Neuronal stem cell (in vitro differentiated cells): ENCODE results near the gene PIM2.
A peak's percentile ranks its signal among the peaks of the same experiment; 100 is the strongest.

Experiments
- DNase-seq: peaks from one replicate; pipeline ENCODE4 v3.0.0-alpha.2; 2013; ENCODE audit warnings: low spot score
- H2AFZ ChIP-seq: one replicate; pipeline ENCODE4 v1.6.1; 2013; ENCODE audit warnings: mild to moderate bottlenecking, low read length, inconsistent platforms
- H2AK5ac ChIP-seq: 2 replicates; pipeline ENCODE4 v1.6.1; 2013; ENCODE audit warnings: low read depth, mild to moderate bottlenecking, inconsistent platforms, low read length, moderate library complexity, mixed read lengths
- H2BK120ac ChIP-seq: 2 replicates; pipeline ENCODE4 v1.6.1; 2013; ENCODE audit warnings: low read depth, mild to moderate bottlenecking, inconsistent platforms, low read length, moderate library complexity, mixed read lengths
- H2BK12ac ChIP-seq: one replicate; pipeline ENCODE4 v1.6.1; 2013; ENCODE audit warnings: low read length, inconsistent platforms
- H2BK15ac ChIP-seq: 2 replicates; pipeline ENCODE4 v1.6.1; 2013; ENCODE audit warnings: mild to moderate bottlenecking, low read length, inconsistent platforms, mixed read lengths
- H2BK5ac ChIP-seq: one replicate; pipeline ENCODE4 v1.6.1; 2013; ENCODE audit warnings: inconsistent platforms, mild to moderate bottlenecking, low read length, moderate library complexity
- H3K14ac ChIP-seq: one replicate; pipeline ENCODE4 v1.6.1; 2013; ENCODE audit warnings: low read length, inconsistent platforms
- H3K18ac ChIP-seq: 2 replicates; pipeline ENCODE4 v1.6.1; 2013; ENCODE audit warnings: low read length, inconsistent platforms
- H3K23ac ChIP-seq: 2 replicates; pipeline ENCODE4 v1.6.1; 2013; ENCODE audit warnings: low read depth, mild to moderate bottlenecking, mixed read lengths, low read length, inconsistent platforms; ENCODE audit not compliant: poor library complexity
- H3K27ac ChIP-seq: replicated peaks from 3 replicates; pipeline ENCODE4 v1.5.1; 2013; ENCODE audit warnings: low read length, inconsistent platforms
- H3K27me3 ChIP-seq, 3 experiments: 2 replicates each; pipeline ENCODE4 v1.6.1; 2013; ENCODE audit warnings: low read length in 3 of 3, mild to moderate bottlenecking in 2 of 3, inconsistent platforms in 1 of 3, low read depth in 1 of 3, mixed read lengths in 1 of 3, moderate library complexity in 1 of 3; ENCODE audit not compliant: control insufficient read depth in 3 of 3, insufficient read depth in 3 of 3
- H3K36me3 ChIP-seq, 2 donors: replicated peaks in 1 of 2; 2 replicates each; pipeline ENCODE4 v1.6.1; 2013; ENCODE audit warnings: low read length in 2 of 2; ENCODE audit not compliant: control insufficient read depth in 2 of 2, insufficient read depth in 2 of 2
- H3K4ac ChIP-seq: 2 replicates; pipeline ENCODE4 v1.6.1; 2013; ENCODE audit warnings: inconsistent platforms, mild to moderate bottlenecking, low read length, moderate library complexity
- H3K4me1 ChIP-seq, 2 donors: 1 replicate in 1 of 2; 2 replicates in 1 of 2; pipeline ENCODE4 v1.6.1; 2013; ENCODE audit warnings: low read length in 2 of 2, low read depth in 1 of 2; ENCODE audit not compliant: control insufficient read depth in 2 of 2, insufficient read depth in 1 of 2
- H3K4me2 ChIP-seq: one replicate; pipeline ENCODE4 v1.6.1; 2013; ENCODE audit warnings: mild to moderate bottlenecking, low read length, inconsistent platforms; ENCODE audit not compliant: insufficient read depth, poor library complexity, severe bottlenecking
- H3K4me3 ChIP-seq, 2 donors: 2 replicates each; pipeline ENCODE4 v1.5.1; 2013; ENCODE audit warnings: low read length in 2 of 2, mild to moderate bottlenecking in 2 of 2, inconsistent platforms in 1 of 2, moderate library complexity in 1 of 2
- H3K79me1 ChIP-seq: one replicate; pipeline ENCODE4 v1.6.1; 2013; ENCODE audit warnings: low read depth, mild to moderate bottlenecking, inconsistent platforms, low read length, moderate library complexity
- H3K9ac ChIP-seq: one replicate; pipeline ENCODE4 v1.6.1; 2013; ENCODE audit warnings: mild to moderate bottlenecking, low read depth, low read length, inconsistent platforms; ENCODE audit not compliant: poor library complexity
- H3K9me3 ChIP-seq, 2 donors: replicated peaks in 1 of 2; 2 replicates each; pipeline versions ENCODE3 to v1.6.1; 2013; ENCODE audit warnings: low read length in 2 of 2, mild to moderate bottlenecking in 2 of 2, inconsistent platforms in 1 of 2, low read depth in 1 of 2, mixed read lengths in 1 of 2, moderate library complexity in 1 of 2; ENCODE audit not compliant: control insufficient read depth in 2 of 2, insufficient read depth in 1 of 2
- H4K8ac ChIP-seq: one replicate; pipeline ENCODE4 v1.6.1; 2013; ENCODE audit warnings: low read depth, mild to moderate bottlenecking, inconsistent platforms, low read length, moderate library complexity
- H4K91ac ChIP-seq: one replicate; pipeline ENCODE4 v1.6.1; 2013; ENCODE audit warnings: low read length, low read depth, mild to moderate bottlenecking, inconsistent platforms; ENCODE audit not compliant: poor library complexity
- WGBS, 2 donors: extraction: QIAGEN DNeasy Blood & Tissue Kit; methylation state at CpG; one replicate each; pipeline ENCODE4 v1.1.7; 2013; ENCODE audit warnings: missing lambda C conversion rate in 2 of 2, mixed read lengths in 1 of 2; ENCODE audit not compliant: insufficient read length in 2 of 2, insufficient replicate concordance in 1 of 2; ENCODE audit errors: extremely low coverage in 2 of 2; 5-methylcytosine and 5-hydroxymethylcytosine counted together

The PIM2 gene

DNA sequence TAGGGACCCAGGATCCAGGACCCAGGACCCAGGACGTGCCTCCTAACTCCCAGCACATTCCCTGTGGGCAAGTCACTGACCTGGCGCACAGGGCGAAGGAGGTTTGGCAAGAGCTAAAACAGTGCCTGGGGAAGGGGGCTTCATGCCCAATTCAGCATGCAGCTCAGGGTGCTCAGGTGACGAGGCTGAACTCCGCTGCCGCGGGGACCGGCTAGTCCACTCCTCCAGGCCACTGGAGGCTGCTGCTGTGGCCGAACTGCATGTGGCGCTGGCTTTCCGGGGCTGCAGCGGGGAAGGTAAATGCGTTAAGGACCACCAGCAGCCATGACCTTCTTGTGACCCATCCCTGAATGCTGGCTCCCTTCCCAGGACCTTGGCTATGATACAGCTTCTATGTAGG, 4.9 kb upstream of the PIM2 start:
- H3K4me2 ChIP-seq, result no peak overlapping the region
- peaks cover 6 to 14% of the 10 kb centered on the region in 2 donors for H3K4me1 ChIP-seq
- no peak overlapping the region for H3K9ac ChIP-seq
- no peak overlapping the region for H2BK15ac ChIP-seq
- H3K36me3 ChIP-seq, result peaks cover 25 to 44% of the 10 kb centered on the region in 2 donors
- H3K14ac ChIP-seq, result no peak overlapping the region
- H2AFZ ChIP-seq, result no peak overlapping the region
- H4K8ac ChIP-seq, result no peak overlapping the region
- no CpG with 5 or more reads among the region's 13 CpGs for WGBS, 2 donors
- no peak overlapping the region for H2BK120ac ChIP-seq
- no peaks in the 10 kb centered on the region for H3K9me3 ChIP-seq
- H3K79me1 ChIP-seq, result peaks cover 4% of the 10 kb centered on the region
- H3K27ac ChIP-seq, result no peak overlapping the region
- H3K27me3 ChIP-seq, result no peaks in the 10 kb centered on the region
- DNase-seq, result no peak
- H3K23ac ChIP-seq, result no peak overlapping the region
- H4K91ac ChIP-seq, result no peak overlapping the region
- H3K4ac ChIP-seq, result no peak overlapping the region
- no peak overlapping the region for H3K4me3 ChIP-seq
- no peak overlapping the region for H2BK5ac ChIP-seq
- no peak overlapping the region for H2AK5ac ChIP-seq
- H2BK12ac ChIP-seq, result no peak overlapping the region
- H3K18ac ChIP-seq, result no peak overlapping the region

DNA sequence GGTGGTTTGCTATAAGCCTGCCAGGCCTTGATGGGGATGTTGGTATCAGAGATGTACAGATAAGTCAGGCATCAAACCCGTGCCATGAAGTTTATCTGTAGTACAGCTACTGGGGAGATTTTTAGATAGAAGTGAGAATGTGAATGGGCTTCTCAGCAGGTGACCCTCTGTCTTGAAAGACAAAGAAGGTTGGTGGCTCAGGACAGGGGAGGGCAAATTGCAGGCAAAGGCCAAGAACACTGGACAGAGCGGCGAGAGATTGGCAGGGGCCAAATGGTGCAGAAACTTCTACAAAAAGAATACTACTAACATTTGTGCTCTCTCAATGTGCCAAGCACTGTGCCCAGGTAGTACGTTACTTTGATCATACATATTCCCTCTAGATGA, 1.9 kb upstream of the PIM2 start:
- no peak for DNase-seq
- no peak overlapping the region for H2AK5ac ChIP-seq
- H3K4ac ChIP-seq, result no peak overlapping the region
- no peak overlapping the region for H4K91ac ChIP-seq
- H3K27ac ChIP-seq, result no peak overlapping the region
- H4K8ac ChIP-seq, result no peak overlapping the region
- H3K79me1 ChIP-seq, result peaks cover 4% of the 10 kb centered on the region
- no peak overlapping the region for H2BK12ac ChIP-seq
- H3K4me2 ChIP-seq, result no peak overlapping the region
- no peak overlapping the region for H2BK5ac ChIP-seq
- H3K18ac ChIP-seq, result no peak overlapping the region
- no peak overlapping the region for H3K14ac ChIP-seq
- no CpG with 5 or more reads among the region's 4 CpGs for WGBS, 2 donors
- H3K4me1 ChIP-seq, result peaks cover 8 to 11% of the 10 kb centered on the region in 2 donors
- H3K36me3 ChIP-seq, result peaks cover 22 to 25% of the 10 kb centered on the region in 2 donors
- H2AFZ ChIP-seq, result no peak overlapping the region
- no peak overlapping the region for H2BK15ac ChIP-seq
- no peaks in the 10 kb centered on the region for H3K27me3 ChIP-seq
- no peak overlapping the region for H3K9ac ChIP-seq
- no peak overlapping the region for H3K4me3 ChIP-seq
- H3K23ac ChIP-seq, result no peak overlapping the region
- H3K9me3 ChIP-seq, result no peaks in the 10 kb centered on the region
- H2BK120ac ChIP-seq, result no peak overlapping the region

DNA sequence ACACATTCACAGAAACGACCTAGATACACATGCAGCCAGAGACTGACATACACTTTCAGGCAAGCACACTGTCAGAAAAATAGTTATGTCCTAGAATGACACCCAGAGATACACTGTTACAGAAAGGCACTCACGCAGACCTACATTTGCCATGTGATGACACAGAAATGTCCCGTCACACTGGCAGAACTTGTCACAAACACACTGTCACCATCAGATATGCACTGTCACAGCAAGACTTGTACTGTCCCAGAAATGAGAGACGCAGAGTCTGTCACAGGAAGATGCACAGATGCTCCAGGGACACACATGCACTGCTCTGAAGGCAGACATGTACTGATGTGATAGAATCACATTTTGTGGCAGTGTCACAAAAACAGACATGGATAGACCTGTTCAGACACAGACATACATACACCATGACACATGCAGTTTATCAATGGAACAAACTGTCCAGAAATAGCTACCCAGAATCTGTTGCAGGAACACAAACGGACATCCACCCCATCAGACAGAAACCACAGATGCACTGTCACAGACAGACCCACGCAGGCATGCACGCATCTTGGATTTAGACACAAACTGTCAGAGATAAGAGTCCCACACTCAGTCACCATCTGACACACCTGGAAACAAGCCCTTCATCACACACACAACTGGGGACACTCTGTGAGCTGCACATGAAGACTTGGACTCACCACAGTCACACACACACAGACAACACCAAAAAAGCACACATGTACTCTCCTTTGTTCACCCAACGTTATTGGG, 1.3 kb upstream of the PIM2 start:
- Histone ChIP-seq H3K4me3 (peak overlapping the region in 1 of 2 donors; percentile 57), H3K14ac (no peak overlapping the region), H3K27me3 (no peaks in the 10 kb centered on the region), H3K27ac (no peak overlapping the region), H3K4ac (no peak overlapping the region), H2BK120ac (no peak overlapping the region), H4K91ac (no peak overlapping the region), H3K23ac (no peak overlapping the region), H3K4me2 (no peak overlapping the region), H2BK5ac (no peak overlapping the region), H2AFZ (no peak overlapping the region), H2BK12ac (no peak overlapping the region), H2AK5ac (no peak overlapping the region), H3K4me1 (peaks cover 8 to 11% of the 10 kb centered on the region in 2 donors), H3K36me3 (peaks cover 17 to 19% of the 10 kb centered on the region in 2 donors), H2BK15ac (no peak overlapping the region), H3K9me3 (no peaks in the 10 kb centered on the region), H4K8ac (no peak overlapping the region), H3K9ac (peak overlapping the region; percentile 22), H3K79me1 (peaks cover 4% of the 10 kb centered on the region), H3K18ac (no peak overlapping the region)
- no CpG with 5 or more reads among the region's 8 CpGs for WGBS, 2 donors
- DNase-seq, result no peak

DNA sequence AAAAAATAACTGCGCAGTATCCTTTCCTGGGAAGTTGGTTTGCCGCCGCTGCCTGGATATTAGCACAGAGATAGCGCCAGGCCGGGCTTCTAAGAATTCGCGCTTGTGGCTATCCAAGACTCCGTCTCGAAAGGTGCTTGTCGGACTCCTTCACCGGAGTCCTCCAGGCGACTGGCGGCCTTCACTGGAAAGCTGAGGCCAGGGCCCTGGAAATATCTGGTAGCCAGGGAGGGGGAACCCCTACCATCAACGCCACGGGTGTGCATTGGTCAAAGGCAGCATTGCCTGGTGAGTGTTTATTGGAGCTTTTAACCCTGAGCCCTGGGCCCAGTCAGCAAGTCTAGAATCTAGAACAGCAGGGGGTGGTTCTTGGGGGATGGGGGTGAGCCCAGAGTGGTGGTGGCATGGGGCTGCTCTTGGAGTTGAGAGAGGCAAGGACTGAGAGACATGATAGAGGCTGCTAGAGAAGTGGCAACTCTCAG, 577 bp upstream of the PIM2 start:
- no peak overlapping the region for H4K91ac ChIP-seq
- H2BK5ac ChIP-seq, result no peak overlapping the region
- peak overlapping the region; percentile 57 for H3K27ac ChIP-seq
- no peak overlapping the region for H3K14ac ChIP-seq
- H3K4me2 ChIP-seq, result peak overlapping the region; percentile 54
- H2AFZ ChIP-seq, result peak overlapping the region; percentile 57
- H3K36me3 ChIP-seq, result peaks cover 15 to 22% of the 10 kb centered on the region in 2 donors
- H3K4me3 ChIP-seq, result peak overlapping the region; percentile 57 to 69
- WGBS, 2 donors, result no CpG with 5 or more reads among the region's 15 CpGs
- no peak for DNase-seq
- H3K4me1 ChIP-seq, result peaks cover 8 to 11% of the 10 kb centered on the region in 2 donors
- H4K8ac ChIP-seq, result no peak overlapping the region
- no peak overlapping the region for H3K4ac ChIP-seq
- H2BK15ac ChIP-seq, result no peak overlapping the region
- no peak overlapping the region for H2BK12ac ChIP-seq
- H2AK5ac ChIP-seq, result no peak overlapping the region
- no peak overlapping the region for H3K23ac ChIP-seq
- peak overlapping the region; percentile 57 for H3K18ac ChIP-seq
- peaks cover 3% of the 10 kb centered on the region for H3K79me1 ChIP-seq
- H2BK120ac ChIP-seq, result no peak overlapping the region
- H3K9me3 ChIP-seq, result no peaks in the 10 kb centered on the region
- H3K27me3 ChIP-seq, result no peaks in the 10 kb centered on the region
- H3K9ac ChIP-seq, result no peak overlapping the region
